HG03457 (cell line): ENCODE results near the gene FAM107B.

Experiments
- ATAC-seq: cut with Tn5 transposase; IDR thresholded peaks from one replicate; pipeline ENCODE4 v1.9.1; 2021; ENCODE audit warnings: moderate number of reproducible peaks; ENCODE audit not compliant: unreplicated experiment

Gene FAM107B

DNA sequence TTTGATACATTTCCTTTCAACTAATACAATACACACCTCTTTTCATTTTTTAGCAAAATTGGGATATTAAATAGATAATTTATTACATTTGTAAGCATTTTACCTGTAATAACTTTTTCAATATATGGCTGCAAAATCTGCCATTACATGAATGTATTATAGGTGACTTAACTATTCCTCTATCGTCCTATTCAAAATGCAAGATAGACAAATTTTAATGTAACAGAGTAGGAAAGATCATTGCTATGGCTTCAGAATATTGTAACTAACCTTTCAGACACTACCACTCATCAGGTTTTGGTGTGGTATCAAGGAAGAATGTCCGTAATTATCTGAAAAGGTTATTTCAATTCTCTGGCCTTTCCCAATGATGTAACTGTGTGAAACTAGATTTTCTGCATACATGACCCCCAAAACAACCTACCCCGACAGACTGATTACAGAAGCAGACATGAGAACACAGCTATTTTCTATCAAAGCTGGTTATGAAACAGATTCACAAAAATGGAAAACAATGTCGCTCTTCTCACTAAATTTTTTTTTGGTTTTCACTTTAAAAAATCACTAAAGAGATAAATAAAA is 211.2 kb downstream of the FAM107B start:
- no peak for ATAC-seq

DNA sequence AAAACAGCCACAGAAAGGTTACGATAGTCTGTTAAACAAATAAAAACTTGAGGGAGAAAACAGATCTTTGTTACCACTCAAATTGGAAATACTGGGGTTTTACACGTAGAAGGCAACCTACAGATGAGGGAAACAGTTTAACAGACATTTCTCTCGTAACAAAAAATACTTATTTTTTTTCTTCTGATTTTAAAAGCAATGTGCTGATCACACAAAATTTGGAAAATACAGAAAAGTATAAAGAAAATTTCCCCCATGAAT is 211.7 kb downstream of the FAM107B start:
- no peak for ATAC-seq

DNA sequence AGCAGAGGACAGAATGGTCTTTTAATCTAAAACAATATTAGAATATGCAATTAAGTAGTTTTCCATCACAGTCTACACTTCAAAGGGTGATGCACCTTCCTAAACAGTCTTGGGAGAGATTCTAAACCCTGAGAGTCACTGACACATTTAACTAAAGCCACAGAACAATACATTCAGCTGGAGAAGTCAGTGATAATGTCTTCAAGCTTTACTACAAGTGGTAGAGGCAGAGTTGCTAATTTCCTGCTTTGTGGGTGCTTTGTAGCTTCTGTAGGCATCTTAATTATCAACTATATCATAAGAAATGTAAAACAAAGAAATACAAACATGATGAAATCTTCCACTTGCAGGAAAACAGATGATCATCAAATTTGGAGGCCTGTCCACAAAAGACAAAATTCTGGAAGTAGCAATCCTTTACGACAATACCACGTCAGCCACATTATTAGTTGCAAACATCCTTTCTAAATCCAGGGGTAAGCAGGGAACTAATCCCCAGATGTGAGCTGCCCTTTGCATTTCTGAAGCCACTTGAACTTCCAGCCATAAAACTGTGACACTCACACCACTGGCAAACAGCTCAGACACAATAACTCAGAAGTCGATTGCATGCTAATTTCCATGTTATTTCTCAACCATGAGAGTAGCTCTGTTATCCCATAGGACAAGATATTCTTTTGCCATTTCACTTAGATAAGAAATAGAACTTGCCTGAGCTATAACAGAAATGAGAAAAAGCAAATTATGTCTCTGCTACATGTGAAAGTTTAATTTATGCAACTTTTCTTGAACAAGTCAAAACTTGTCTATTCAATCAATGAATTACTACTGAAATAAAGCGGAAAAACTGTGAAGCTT is 212.2 kb downstream of the FAM107B start:
- no peak for ATAC-seq

DNA sequence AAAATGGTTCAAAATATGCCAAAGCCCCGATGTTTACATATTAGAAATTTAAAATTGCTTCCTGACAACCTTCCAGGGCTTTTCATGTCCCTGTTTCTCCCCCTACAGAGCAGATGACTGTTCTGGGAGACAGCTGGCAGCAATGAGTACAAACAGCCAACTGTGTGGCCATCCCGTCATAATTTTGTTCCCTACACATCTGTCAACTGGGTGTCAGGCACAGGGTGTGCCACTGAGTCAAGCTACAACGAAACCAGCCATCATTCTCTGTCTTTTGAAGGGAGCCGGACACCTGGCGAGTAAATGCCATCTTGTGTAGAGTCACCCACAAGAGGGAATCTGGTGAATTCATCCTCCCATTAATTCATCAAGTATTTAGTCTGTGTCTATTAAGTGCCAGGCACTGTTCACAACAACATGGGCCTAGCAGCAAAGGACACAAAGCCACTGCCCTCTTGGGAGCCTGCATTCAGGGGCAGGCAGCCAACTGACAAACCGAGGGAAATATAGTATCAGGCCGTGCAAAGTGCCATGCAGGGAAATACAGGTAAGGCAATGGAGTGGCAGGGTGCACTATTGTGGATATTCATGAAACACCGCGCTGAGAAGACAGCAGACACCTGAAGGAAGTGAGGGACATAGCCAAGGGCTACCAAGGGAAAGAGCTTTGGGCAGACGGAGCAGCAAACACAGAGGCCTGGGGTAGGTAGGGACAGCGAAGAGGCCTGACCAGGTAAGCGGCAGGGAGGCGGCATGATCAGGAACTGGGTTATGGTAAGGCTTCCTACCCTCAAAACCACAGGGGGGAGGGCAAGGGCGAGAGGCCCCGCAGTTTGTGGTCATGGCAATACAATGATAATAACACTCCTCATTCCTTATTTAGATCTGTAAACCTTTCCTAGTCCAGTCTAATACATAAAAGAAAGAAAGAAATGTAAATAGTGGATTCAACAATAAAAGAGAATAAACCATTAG is 213.6 kb downstream of the FAM107B start:
- ATAC-seq: no peak

- no peak for ATAC-seq
Measured at GRCh38 chr10:14560274-14560673, 214.4 kb downstream of the FAM107B start.

DNA sequence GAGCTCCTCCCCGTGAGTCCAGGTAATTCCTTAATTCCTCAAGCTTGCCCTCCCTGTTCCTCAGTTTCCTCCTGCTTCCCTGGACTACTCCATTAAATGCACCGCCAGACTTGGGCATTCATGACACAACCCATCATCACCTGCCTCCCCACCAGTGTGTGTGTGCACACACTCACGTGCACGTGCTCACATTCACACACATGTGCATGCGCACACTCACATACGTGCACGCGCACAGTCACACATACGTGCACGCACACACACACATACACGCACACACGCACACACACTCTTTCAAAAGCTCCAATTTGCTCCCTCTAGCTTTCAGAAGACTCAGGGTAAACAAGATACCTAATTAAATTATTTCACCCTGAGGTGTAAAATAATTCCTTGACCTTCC is 216.7 kb downstream of the FAM107B start:
- no peak for ATAC-seq

GRCh38 chr10:14557567-14557966 is 217.1 kb downstream of the FAM107B start:
- no peak for ATAC-seq

GRCh38 chr10:14556285-14556956 is 218.3 kb downstream of the FAM107B start:
- ATAC-seq: peak; percentile 57

- ATAC-seq: no peak
Measured at GRCh38 chr10:14555807-14556206, 218.9 kb downstream of the FAM107B start.

DNA sequence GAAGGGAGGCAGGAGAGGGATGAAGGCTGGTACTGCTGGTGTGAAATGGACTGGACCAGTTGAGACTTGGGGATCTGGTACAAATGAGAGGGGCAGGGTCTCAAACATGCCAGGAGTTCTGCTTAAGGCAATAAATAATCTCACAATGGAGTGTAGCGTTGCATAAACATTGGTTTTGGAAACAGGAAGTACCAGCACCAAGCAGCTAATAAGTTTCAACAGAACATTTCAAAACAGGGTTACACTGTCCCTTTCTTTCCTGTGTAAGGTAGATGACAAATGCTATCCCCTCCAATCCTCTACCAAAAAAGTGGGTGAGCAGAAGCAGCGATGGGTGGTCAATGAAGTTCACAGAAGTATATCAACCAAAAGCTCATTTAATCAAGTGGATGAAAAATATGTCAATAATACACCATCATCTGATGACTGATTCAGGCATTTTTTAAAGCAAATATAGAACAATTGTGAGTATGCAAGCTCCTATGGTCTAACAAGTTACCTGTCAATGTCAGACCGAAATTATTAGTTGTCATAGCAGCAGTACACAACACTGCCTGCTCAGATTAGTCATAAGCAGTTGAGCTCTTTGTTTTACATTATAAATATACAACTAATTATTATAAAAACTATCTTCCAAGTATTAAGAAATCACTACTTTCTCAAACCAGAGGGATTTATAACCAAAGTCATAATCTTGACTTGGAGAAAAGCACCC is 220.0 kb downstream of the FAM107B start:
- ATAC-seq: no peak

DNA sequence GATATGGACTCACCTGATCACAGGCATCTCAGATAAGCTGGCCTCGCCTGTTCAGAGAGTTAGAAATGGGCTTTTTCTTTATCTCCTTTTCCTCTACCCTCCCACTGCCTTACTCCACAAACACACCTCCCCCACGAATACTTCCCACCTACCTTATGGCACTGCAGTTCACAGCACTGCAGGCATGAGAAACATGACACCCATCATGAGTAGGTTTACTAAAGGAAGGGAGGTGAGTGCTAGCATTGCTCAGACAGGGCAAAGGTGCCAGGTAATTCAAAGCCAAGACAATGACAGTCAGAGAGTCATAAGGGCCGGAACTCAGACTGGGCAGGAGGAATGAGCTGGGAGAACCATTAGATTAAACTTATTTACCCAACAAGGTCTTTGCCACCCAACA is 220.6 kb downstream of the FAM107B start:
- no peak for ATAC-seq

- no peak for ATAC-seq
Measured at GRCh38 chr10:14553448-14553847, 221.2 kb downstream of the FAM107B start.

- no peak for ATAC-seq
Measured at GRCh38 chr10:14552015-14552414, 222.7 kb downstream of the FAM107B start.

DNA sequence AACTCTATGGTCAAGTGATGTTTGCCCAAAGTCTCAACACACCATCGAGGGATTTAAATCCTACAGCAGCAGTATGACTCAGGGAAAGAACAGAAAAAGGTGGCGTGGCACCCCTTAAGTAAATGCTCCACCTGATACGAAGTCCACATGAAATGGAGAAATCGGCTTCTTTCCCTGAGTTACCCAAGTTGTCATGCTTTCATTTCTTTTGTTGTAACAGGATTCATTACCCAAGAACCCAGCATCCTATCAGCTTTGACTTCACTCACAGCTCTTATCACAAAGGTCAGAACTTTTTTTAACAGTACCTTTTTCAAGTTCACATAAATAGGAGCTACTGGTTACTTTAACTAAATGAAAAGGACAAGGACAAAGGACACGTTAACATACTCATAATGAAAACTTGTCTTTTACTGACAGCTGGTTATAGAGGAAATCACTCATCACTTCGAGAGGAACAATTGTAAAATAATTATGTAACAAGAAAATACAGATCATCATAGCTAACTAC is 224.2 kb downstream of the FAM107B start:
- no peak for ATAC-seq

DNA sequence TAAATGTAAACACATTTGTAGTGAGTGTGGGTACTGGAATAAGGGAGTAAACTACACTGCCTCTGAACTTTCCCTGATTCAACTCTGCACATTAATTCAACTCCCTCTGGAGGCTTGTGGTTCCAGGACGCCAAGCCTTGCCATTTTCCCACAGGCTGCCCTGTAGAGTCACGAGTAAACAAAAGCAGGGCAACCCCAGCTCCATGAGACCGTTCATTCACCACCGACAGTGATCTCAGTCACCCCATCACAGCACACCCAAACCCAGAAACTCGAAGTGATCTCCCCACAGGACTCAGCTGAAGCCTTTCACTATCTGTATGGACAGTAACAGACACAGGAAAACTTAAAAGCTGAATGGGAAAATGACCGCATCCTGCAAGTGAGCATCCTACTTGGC is 225.2 kb downstream of the FAM107B start:
- no peak for ATAC-seq

DNA sequence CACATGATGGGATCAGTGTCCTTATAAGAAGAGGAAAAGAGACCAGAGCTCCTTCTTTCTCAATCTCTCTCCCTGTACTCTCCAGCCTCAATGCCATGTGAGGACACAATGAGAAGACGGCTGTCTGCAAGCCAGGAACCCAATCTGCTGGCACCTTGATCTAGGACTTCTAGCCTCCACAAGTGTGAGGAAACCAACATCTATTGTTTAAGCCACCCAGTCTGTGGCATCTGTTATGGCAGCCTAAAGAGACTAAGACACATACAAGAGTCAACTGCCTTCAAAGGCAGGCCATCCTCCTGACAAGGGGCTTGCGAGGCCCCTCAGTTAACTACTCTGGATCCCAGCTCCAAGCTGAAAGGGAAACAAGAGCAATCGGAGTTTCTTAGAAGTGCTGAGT is 225.7 kb downstream of the FAM107B start:
- no peak for ATAC-seq

GRCh38 chr10:14548474-14548873 is 226.2 kb downstream of the FAM107B start:
- no peak for ATAC-seq

GRCh38 chr10:14547816-14548215 is 226.9 kb downstream of the FAM107B start:
- ATAC-seq: no peak

DNA sequence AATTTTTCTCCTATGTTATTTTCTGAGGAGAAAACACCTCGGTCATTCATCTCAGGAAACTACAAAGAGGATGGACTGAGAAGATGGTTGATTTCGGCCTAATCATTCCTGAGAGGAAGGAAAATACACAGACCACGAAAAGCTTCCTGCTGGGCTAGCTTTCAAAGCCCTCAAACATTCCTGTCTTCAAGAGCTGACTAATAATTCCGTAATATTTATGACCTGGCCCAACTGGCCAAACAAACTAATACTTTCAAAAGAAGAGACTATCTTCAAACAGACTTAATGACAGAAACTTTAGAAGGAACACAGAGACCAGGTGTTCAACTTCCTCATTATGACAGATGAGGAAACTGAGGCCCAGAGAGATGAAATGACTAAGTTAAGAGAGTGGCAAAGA is 228.9 kb downstream of the FAM107B start:
- ATAC-seq: no peak

DNA sequence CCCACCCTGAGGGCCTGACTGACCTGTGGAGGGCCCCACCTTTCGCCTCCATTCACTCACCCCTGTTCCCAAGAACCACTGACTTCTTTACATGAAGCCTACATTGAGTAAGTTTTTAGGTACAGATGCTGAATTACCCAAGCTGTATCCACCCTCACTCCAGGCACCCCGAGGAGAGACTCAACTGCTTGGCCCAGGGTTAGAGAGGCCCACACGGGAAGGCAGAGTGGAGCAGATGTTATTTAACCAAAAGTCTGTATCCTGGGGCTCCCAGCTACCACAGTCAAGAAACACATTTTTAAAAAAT is 230.8 kb downstream of the FAM107B start:
- no peak for ATAC-seq
